Measurements from ENCODE around the gene MMP17.
A peak's percentile ranks its signal among the peaks of the same experiment; 100 is the strongest.

The MMP17 gene

DNA sequence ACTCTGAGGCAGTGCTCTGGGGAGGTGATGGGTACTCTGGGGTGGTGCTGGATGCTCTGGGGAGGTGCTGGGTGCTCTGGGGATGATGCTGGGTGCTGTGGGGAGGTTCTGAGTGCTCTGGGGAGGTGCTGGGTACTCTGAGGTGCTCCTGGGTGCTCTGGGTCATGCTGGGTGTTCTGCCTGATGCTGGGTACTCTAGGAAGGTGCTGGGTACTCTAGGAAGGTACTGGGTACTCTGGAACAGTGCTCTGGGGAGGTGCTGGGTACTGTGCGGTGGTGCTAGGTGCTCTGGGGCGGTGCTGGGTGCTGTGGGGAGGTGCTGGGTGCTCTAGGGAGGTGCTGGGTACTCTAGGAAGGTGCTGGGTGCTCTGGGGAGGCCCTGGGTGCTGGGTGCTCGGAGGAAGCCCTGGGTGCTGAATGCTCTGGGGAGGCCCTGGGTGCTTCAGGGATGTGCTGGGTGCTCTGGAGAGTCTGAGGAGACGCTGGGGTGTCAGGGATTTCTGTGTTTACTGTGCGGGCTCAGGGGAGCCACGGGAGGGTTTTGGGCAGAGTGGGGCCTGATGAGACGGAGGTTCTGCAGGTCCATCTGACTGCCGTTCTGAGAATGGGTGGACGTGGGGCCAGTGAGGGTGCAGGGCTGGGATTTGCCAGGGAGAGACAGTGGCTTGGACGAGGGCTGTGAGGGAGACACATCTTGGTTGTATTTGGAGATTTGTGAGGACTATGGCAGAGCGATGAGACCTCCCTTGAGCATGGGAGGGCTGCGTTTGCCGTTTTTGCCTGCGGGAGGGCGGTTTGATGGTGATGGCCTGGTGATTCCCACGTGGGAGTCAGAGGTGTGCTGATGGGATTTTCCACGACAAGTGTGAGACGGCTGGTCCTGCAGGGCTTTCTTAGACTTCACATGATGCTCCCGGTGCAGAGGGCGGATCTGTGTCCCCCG lies 30.0 kb downstream of the MMP17 start:
- Mint-ChIP-seq H3K4me3 (no peak overlapping the region), H3K36me3 (ENCODE audit: low read depth) (no peaks in the 10 kb centered on the region), H3K4me1 (no peaks in the 10 kb centered on the region), H3K9me3 (no peaks in the 10 kb centered on the region), H3K27ac (no peak overlapping the region), H3K27me3 (peaks cover 3% of the 10 kb centered on the region)
- no peak for DNase-seq
- no peak for ATAC-seq

DNA sequence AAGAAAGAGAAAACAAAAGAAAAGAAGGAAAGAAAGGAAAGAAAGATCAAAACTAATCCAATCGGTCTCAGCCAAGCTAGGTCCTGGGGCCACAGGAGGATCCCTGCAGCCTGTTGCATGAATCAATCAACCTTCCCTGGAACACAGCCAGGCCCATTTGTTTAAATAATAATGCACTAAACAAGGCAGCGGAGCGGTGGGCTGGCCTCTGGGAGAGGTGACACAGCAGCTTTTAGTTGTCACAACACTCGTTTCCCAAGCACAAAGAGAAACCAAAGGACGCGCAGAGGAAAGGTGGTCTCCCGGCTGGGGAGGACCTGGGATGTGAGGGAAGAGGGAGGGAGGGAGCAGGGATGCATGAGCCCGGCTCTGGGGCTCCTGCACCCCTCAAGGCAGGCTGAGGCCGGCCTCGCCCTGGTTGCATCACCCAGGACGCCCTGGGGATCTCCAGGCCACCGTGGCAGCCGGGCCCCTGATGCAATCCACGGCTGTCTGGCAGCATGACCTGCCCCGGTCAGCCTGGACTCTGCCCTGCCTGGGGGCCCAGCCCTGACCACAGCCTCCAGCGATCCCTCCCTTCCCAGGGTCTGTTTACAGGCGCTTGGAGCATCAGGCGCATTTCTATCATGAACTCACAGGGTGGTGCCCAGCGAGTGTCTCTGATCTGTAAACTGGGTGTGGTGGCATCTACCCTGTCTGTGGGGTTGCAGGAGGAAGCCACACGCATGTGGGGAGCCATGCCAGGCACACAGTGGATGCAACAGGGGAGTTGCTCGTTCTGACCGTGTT lies 32.5 kb downstream of the MMP17 start:
- DNase-seq: no peak
- H3K27ac Mint-ChIP-seq: peak overlapping the region; percentile 22
- no peaks in the 10 kb centered on the region for H3K9me3 Mint-ChIP-seq
- H3K27me3 Mint-ChIP-seq: peaks cover 3% of the 10 kb centered on the region
- no peaks in the 10 kb centered on the region for H3K36me3 Mint-ChIP-seq (ENCODE audit: low read depth)
- no peaks in the 10 kb centered on the region for H3K4me1 Mint-ChIP-seq
- no peak for ATAC-seq
- no peak overlapping the region for H3K4me3 Mint-ChIP-seq

GRCh38 chr12:131861261-131862083 lies 33.3 kb downstream of the MMP17 start:
- Mint-ChIP-seq H3K4me3 (no peak overlapping the region), H3K36me3 (ENCODE audit: low read depth) (no peaks in the 10 kb centered on the region), H3K27me3 (no peaks in the 10 kb centered on the region), H3K27ac (no peak overlapping the region), H3K4me1 (no peaks in the 10 kb centered on the region), H3K9me3 (no peaks in the 10 kb centered on the region)
- ATAC-seq (no peak), DNase-seq (no peak)

DNA sequence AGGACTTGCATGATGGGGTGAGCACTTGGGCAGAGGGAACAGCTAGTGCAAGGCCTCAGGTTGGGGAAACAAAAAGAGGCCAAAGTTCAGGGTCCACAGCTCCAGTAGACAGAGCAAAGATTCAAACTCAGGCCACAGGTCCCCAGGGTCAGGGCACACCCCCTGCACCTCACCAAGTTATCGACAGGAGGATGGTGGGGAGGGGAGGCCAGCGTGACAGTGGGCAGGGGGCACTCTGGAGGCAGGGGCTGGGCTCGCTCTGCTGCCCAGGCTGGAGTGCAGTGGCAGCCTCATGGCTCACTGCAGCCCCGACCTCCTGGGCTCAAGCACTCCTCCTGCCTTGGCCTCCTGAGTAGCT lies 33.9 kb downstream of the MMP17 start:
- Mint-ChIP-seq H3K27me3 (no peaks in the 10 kb centered on the region), H3K4me3 (no peak overlapping the region), H3K36me3 (ENCODE audit: low read depth) (no peaks in the 10 kb centered on the region), H3K9me3 (no peaks in the 10 kb centered on the region), H3K27ac (no peak overlapping the region), H3K4me1 (no peaks in the 10 kb centered on the region)
- DNase-seq (no peak), ATAC-seq (no peak)

DNA sequence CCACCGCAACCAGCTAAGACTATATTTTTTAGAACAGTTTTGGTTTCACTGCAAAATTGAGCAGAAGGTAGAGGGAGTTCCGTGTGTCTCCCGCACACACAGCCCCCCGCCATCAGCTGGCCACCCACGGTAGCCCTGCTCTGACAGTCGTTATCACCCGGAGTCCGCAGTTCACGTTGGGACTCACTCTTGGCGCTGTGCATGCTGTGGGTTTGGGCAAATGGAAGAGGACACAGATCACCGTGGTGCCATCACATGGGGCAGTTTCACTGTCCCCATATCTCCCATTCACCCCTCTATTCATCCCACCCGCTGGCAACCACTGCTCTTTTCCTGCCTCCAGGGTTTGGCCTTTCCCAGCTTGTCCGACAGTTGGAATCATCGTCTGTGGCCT lies 34.4 kb downstream of the MMP17 start:
- no peaks in the 10 kb centered on the region for H3K36me3 Mint-ChIP-seq (ENCODE audit: low read depth)
- H3K4me3 Mint-ChIP-seq: no peak overlapping the region
- no peaks in the 10 kb centered on the region for H3K27me3 Mint-ChIP-seq
- H3K27ac Mint-ChIP-seq: no peak overlapping the region
- H3K4me1 Mint-ChIP-seq: no peaks in the 10 kb centered on the region
- DNase-seq (no peak), ATAC-seq (no peak)
- H3K9me3 Mint-ChIP-seq: no peaks in the 10 kb centered on the region

DNA sequence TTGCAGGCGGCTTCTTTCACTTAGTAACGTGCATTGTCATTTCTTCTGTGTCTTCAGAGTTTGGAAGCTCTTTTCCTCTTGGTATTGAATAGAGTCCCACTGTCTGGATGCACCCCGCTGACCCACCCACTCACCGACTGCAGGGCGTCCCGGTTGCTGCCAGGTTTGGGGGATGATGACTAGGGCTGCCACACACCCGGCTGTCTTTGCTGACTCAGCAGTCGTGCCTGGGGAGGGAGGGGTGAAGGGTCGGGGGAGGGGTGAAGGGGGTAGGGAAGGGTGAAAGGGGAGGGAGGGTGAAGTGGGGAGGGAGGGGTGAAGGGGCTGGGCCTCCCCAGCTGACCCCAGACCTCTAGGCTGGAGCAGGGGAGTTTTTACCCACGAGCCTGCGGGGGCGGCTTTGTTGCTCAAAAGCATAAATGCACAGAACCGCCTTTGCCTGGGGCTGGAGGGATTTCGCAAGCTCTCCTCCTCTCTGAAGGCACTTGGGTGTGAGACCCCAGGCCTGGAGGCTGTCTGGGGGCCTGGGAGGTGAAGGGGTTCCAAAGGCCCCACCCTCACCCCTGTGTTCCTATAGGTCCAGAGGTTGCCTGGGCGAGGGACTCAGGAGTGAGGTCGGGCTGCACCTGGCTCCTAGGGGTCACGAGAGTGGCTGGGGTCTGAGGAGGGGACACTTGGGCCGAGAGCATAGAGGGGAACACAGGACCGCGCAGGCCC lies 35.0 kb downstream of the MMP17 start:
- Mint-ChIP-seq H3K36me3 (ENCODE audit: low read depth) (no peaks in the 10 kb centered on the region), H3K4me3 (no peak overlapping the region), H3K27me3 (no peaks in the 10 kb centered on the region), H3K9me3 (no peaks in the 10 kb centered on the region), H3K27ac (no peak overlapping the region), H3K4me1 (no peaks in the 10 kb centered on the region)
- no peak for DNase-seq
- no peak for ATAC-seq

GRCh38 chr12:131863711-131864396 lies 35.7 kb downstream of the MMP17 start:
- H3K27ac Mint-ChIP-seq: no peak overlapping the region
- DNase-seq: no peak
- H3K4me3 Mint-ChIP-seq: no peak overlapping the region
- no peaks in the 10 kb centered on the region for H3K27me3 Mint-ChIP-seq
- no peak for ATAC-seq
- no peaks in the 10 kb centered on the region for H3K36me3 Mint-ChIP-seq (ENCODE audit: low read depth)
- H3K4me1 Mint-ChIP-seq: no peaks in the 10 kb centered on the region
- H3K9me3 Mint-ChIP-seq: no peaks in the 10 kb centered on the region

GRCh38 chr12:131864469-131864868 lies 36.3 kb downstream of the MMP17 start:
- no peaks in the 10 kb centered on the region for H3K27me3 Mint-ChIP-seq
- no peak overlapping the region for H3K4me3 Mint-ChIP-seq
- H3K9me3 Mint-ChIP-seq: no peaks in the 10 kb centered on the region
- H3K27ac Mint-ChIP-seq: no peak overlapping the region
- ATAC-seq (no peak), DNase-seq (no peak)
- H3K4me1 Mint-ChIP-seq: no peaks in the 10 kb centered on the region
- H3K36me3 Mint-ChIP-seq (ENCODE audit: low read depth): no peaks in the 10 kb centered on the region

- H3K27me3 Mint-ChIP-seq: no peaks in the 10 kb centered on the region
- no peaks in the 10 kb centered on the region for H3K9me3 Mint-ChIP-seq
- no peaks in the 10 kb centered on the region for H3K4me1 Mint-ChIP-seq
- ATAC-seq: no peak
- H3K36me3 Mint-ChIP-seq (ENCODE audit: low read depth): no peaks in the 10 kb centered on the region
- no peak overlapping the region for H3K4me3 Mint-ChIP-seq
- H3K27ac Mint-ChIP-seq: no peak overlapping the region
- DNase-seq: no peak
These were observed 37.1 kb downstream of the MMP17 start for GRCh38 chr12:131865180-131865875.

GRCh38 chr12:131867471-131867870 lies 39.3 kb downstream of the MMP17 start:
- Mint-ChIP-seq H3K4me1 (no peaks in the 10 kb centered on the region), H3K4me3 (no peak overlapping the region), H3K27me3 (no peaks in the 10 kb centered on the region), H3K27ac (no peak overlapping the region), H3K36me3 (ENCODE audit: low read depth) (no peaks in the 10 kb centered on the region), H3K9me3 (no peaks in the 10 kb centered on the region)
- no peak for ATAC-seq
- no peak for DNase-seq

DNA sequence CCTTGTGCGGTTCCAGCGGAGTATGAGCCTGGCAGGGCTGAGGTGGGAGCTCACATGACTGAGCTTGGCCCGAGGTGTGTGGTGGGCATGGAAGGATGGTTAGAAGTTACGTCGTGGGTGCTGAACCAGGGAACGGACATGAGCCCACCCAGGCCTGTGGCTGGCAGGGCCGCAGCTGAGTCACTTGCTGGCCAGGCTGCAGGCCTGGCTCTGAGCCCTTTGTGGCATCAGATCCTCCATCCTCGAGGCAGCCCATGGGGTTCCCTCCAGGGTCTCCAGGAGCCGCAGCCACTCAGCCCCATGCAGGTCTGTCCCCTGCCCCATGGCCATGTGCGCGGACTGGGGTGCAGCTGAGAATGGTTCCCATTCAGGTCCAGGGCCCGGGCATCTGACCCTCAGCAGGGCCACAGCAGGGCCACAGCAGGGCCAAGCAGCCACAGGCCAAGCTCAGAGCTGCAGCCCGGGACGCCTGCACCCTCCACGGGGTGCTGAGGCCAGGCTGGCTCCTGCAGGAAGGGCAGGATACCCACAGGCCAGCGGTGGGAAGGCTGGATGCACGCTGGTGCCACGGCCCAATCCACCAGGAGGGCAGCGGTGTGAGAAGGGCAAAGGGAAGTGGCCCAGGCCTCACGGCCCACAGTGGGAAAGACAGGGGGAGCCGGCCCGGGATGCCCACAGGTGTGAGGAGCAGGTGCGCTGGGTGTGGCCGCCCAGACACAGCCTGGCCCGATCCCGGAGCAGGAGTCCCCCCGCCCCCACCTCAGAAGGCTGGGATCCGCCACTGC lies 39.9 kb downstream of the MMP17 start:
- Mint-ChIP-seq H3K9me3 (no peaks in the 10 kb centered on the region), H3K4me1 (no peaks in the 10 kb centered on the region), H3K36me3 (ENCODE audit: low read depth) (no peaks in the 10 kb centered on the region), H3K4me3 (no peak overlapping the region), H3K27me3 (no peaks in the 10 kb centered on the region), H3K27ac (no peak overlapping the region)
- DNase-seq (no peak), ATAC-seq (peak; percentile 29)

- Mint-ChIP-seq H3K27ac (no peak overlapping the region), H3K27me3 (no peaks in the 10 kb centered on the region), H3K36me3 (ENCODE audit: low read depth) (no peaks in the 10 kb centered on the region), H3K9me3 (no peaks in the 10 kb centered on the region), H3K4me3 (no peak overlapping the region), H3K4me1 (no peaks in the 10 kb centered on the region)
- ATAC-seq: no peak
- no peak for DNase-seq
These were observed 41.8 kb downstream of the MMP17 start for GRCh38 chr12:131869871-131870418.
